Muscle layer of colon (tissue), 2 donors: Measurements from ENCODE around the gene FBXL20.

Source experiments
- H3K27ac ChIP-seq: one replicate; pipeline ENCODE4 v1.7.0; 2013; ENCODE audit warnings: low read depth, mild to moderate bottlenecking, low read length, moderate library complexity
- H3K27me3 ChIP-seq, 2 donors: one replicate each; pipeline ENCODE4 v1.7.0; 2013; ENCODE audit warnings: low read length in 2 of 2, mild to moderate bottlenecking in 2 of 2; ENCODE audit not compliant: insufficient read depth in 2 of 2, control insufficient read depth in 1 of 2
- H3K36me3 ChIP-seq: one replicate; pipeline ENCODE4 v1.7.0; 2013; ENCODE audit warnings: mild to moderate bottlenecking, low read length; ENCODE audit not compliant: insufficient read depth
- H3K4me1 ChIP-seq: one replicate; pipeline ENCODE4 v1.7.0; 2013; ENCODE audit warnings: mild to moderate bottlenecking, low read length; ENCODE audit not compliant: insufficient read depth
- H3K4me3 ChIP-seq, 2 donors: one replicate each; pipeline ENCODE4 v1.7.0; 2013; ENCODE audit warnings: low read length in 2 of 2, low read depth in 1 of 2, mild to moderate bottlenecking in 1 of 2, moderate library complexity in 1 of 2
- H3K9ac ChIP-seq: one replicate; pipeline ENCODE4 v1.7.0; 2013; ENCODE audit warnings: low read length
- H3K9me3 ChIP-seq: one replicate; pipeline ENCODE4 v1.7.0; 2013; ENCODE audit warnings: mild to moderate bottlenecking, low read length
- donor health status: abdominal sarcoma.
- donor health status: Adenocarcinoma of cecum.

FBXL20 gene

GRCh38 chr17:39221572-39221971 lies 179.9 kb downstream of the FBXL20 start:
- no peaks in the 10 kb centered on the region for H3K36me3 ChIP-seq
- H3K9ac ChIP-seq, result no peak overlapping the region
- H3K4me3 ChIP-seq, result no peak overlapping the region
- H3K9me3 ChIP-seq, result no peaks in the 10 kb centered on the region
- peaks cover 5% of the 10 kb centered on the region for H3K4me1 ChIP-seq
- peaks cover 6 to 24% of the 10 kb centered on the region in 2 donors for H3K27me3 ChIP-seq
- no peak overlapping the region for H3K27ac ChIP-seq

GRCh38 chr17:39219647-39220154 lies 181.7 kb downstream of the FBXL20 start:
- no peaks in the 10 kb centered on the region for H3K4me1 ChIP-seq
- H3K4me3 ChIP-seq, result no peak overlapping the region
- no peak overlapping the region for H3K9ac ChIP-seq
- peaks cover 0 to 5% of the 10 kb centered on the region in 2 donors for H3K27me3 ChIP-seq
- no peaks in the 10 kb centered on the region for H3K36me3 ChIP-seq
- H3K27ac ChIP-seq, result no peak overlapping the region
- no peaks in the 10 kb centered on the region for H3K9me3 ChIP-seq

GRCh38 chr17:39218906-39219305 lies 182.5 kb downstream of the FBXL20 start:
- Histone ChIP-seq H3K9ac (no peak overlapping the region), H3K4me3 (no peak overlapping the region), H3K36me3 (no peaks in the 10 kb centered on the region), H3K9me3 (no peaks in the 10 kb centered on the region), H3K27ac (no peak overlapping the region), H3K27me3 (no peaks in the 10 kb centered on the region), H3K4me1 (no peaks in the 10 kb centered on the region)

GRCh38 chr17:39217734-39218369 lies 183.6 kb downstream of the FBXL20 start:
- Histone ChIP-seq H3K9me3 (no peaks in the 10 kb centered on the region), H3K4me1 (no peaks in the 10 kb centered on the region), H3K9ac (no peak overlapping the region), H3K36me3 (no peaks in the 10 kb centered on the region), H3K27me3 (no peaks in the 10 kb centered on the region), H3K27ac (no peak overlapping the region), H3K4me3 (no peak overlapping the region)

- Histone ChIP-seq H3K4me3 (no peak overlapping the region), H3K27ac (no peak overlapping the region), H3K4me1 (peaks cover 7% of the 10 kb centered on the region), H3K27me3 (no peaks in the 10 kb centered on the region), H3K36me3 (no peaks in the 10 kb centered on the region), H3K9ac (no peak overlapping the region), H3K9me3 (no peaks in the 10 kb centered on the region)
These were observed 187.6 kb downstream of the FBXL20 start for GRCh38 chr17:39213852-39214251.

- peaks cover 10% of the 10 kb centered on the region for H3K4me1 ChIP-seq
- H3K4me3 ChIP-seq, result no peak overlapping the region
- H3K27me3 ChIP-seq, result no peaks in the 10 kb centered on the region
- no peaks in the 10 kb centered on the region for H3K9me3 ChIP-seq
- H3K9ac ChIP-seq, result no peak overlapping the region
- H3K27ac ChIP-seq, result no peak overlapping the region
- H3K36me3 ChIP-seq, result no peaks in the 10 kb centered on the region
These were observed 188.5 kb downstream of the FBXL20 start for GRCh38 chr17:39212841-39213480.

- H3K4me3 ChIP-seq, result no peak overlapping the region
- H3K27me3 ChIP-seq, result no peaks in the 10 kb centered on the region
- H3K9ac ChIP-seq, result no peak overlapping the region
- H3K27ac ChIP-seq, result no peak overlapping the region
- no peaks in the 10 kb centered on the region for H3K9me3 ChIP-seq
- H3K4me1 ChIP-seq, result peaks cover 10% of the 10 kb centered on the region
- H3K36me3 ChIP-seq, result no peaks in the 10 kb centered on the region
These were observed 189.1 kb downstream of the FBXL20 start for GRCh38 chr17:39212195-39212810.

- no peak overlapping the region for H3K27ac ChIP-seq
These were observed 191.4 kb downstream of the FBXL20 start for GRCh38 chr17:39210093-39210434.

GRCh38 chr17:39209317-39210092 lies 191.9 kb downstream of the FBXL20 start:
- H3K27ac ChIP-seq, result no peak overlapping the region

More at GRCh38 chr17:39210093-39210434, 191.4 kb downstream of the FBXL20 start:
- Histone ChIP-seq H3K27me3 (no peaks in the 10 kb centered on the region), H3K36me3 (peaks cover under 1% of the 10 kb centered on the region), H3K9ac (no peak overlapping the region), H3K9me3 (no peaks in the 10 kb centered on the region), H3K4me3 (peak overlapping the region in 1 of 2 donors; percentile 52), H3K4me1 (peaks cover 10% of the 10 kb centered on the region)

GRCh38 chr17:39208893-39209292 lies 192.5 kb downstream of the FBXL20 start:
- H3K27ac ChIP-seq, result no peak overlapping the region
- no peak overlapping the region for H3K9ac ChIP-seq
- no peaks in the 10 kb centered on the region for H3K27me3 ChIP-seq
- H3K9me3 ChIP-seq, result no peaks in the 10 kb centered on the region
- H3K36me3 ChIP-seq, result peaks cover 13% of the 10 kb centered on the region
- H3K4me3 ChIP-seq, result no peak overlapping the region
- peaks cover 10% of the 10 kb centered on the region for H3K4me1 ChIP-seq

More at GRCh38 chr17:39209317-39210092, 191.9 kb downstream of the FBXL20 start:
- Histone ChIP-seq H3K36me3 (peaks cover 7% of the 10 kb centered on the region), H3K9me3 (no peaks in the 10 kb centered on the region), H3K9ac (no peak overlapping the region), H3K4me1 (peaks cover 10% of the 10 kb centered on the region), H3K27me3 (no peaks in the 10 kb centered on the region), H3K4me3 (peak overlapping the region; percentile 32 to 52)

- no peaks in the 10 kb centered on the region for H3K27me3 ChIP-seq
- peaks cover 20% of the 10 kb centered on the region for H3K36me3 ChIP-seq
- peaks cover 10% of the 10 kb centered on the region for H3K4me1 ChIP-seq
- no peaks in the 10 kb centered on the region for H3K9me3 ChIP-seq
- no peak overlapping the region for H3K4me3 ChIP-seq
- H3K9ac ChIP-seq, result no peak overlapping the region
- no peak overlapping the region for H3K27ac ChIP-seq
These were observed 193.3 kb downstream of the FBXL20 start for GRCh38 chr17:39208136-39208535.
